ENCODE measurements around the gene SYT2.

- TF ChIP-seq OSR1 (CRISPR knock-in tag; IDR thresholded peaks at IDR 0.05): 0 out of 2 replicates have a peak, but pooled peaks have one; percentile 18
- TF ChIP-seq RARB (CRISPR knock-in tag; IDR thresholded peaks at IDR 0.05): no peak
- TF ChIP-seq ZNF8 (CRISPR knock-in tag; IDR thresholded peaks at IDR 0.05): no peak
- TF ChIP-seq CSDC2 (CRISPR knock-in tag; IDR thresholded peaks at IDR 0.05): 0 out of 2 replicates have a peak, but pooled peaks have one; percentile 40
- TF ChIP-seq CREB5 (CRISPR knock-in tag; IDR thresholded peaks at IDR 0.05; ENCODE audit: low read depth): no peak
- TF ChIP-seq, protein P1, sequence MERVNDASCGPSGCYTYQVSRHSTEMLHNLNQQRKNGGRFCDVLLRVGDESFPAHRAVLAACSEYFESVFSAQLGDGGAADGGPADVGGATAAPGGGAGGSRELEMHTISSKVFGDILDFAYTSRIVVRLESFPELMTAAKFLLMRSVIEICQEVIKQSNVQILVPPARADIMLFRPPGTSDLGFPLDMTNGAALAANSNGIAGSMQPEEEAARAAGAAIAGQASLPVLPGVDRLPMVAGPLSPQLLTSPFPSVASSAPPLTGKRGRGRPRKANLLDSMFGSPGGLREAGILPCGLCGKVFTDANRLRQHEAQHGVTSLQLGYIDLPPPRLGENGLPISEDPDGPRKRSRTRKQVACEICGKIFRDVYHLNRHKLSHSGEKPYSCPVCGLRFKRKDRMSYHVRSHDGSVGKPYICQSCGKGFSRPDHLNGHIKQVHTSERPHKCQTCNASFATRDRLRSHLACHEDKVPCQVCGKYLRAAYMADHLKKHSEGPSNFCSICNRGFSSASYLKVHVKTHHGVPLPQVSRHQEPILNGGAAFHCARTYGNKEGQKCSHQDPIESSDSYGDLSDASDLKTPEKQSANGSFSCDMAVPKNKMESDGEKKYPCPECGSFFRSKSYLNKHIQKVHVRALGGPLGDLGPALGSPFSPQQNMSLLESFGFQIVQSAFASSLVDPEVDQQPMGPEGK (CRISPR knock-in tag; IDR thresholded peaks at IDR 0.05; ENCODE audit: borderline replicate concordance): no peak; the same call in 1 of the 2 replicates
- TF ChIP-seq CSRNP3 (CRISPR knock-in tag; IDR thresholded peaks at IDR 0.05): no peak
- TF ChIP-seq PPARA (CRISPR knock-in tag; IDR thresholded peaks at IDR 0.05; ENCODE audit: borderline replicate concordance): no peak
- TF ChIP-seq ZFP30 (CRISPR knock-in tag; IDR thresholded peaks at IDR 0.05): no peak
- no peak for TF ChIP-seq ZNF565 (CRISPR knock-in tag; conservative IDR thresholded peaks at IDR 0.05; ENCODE audit: low read depth)
- TF ChIP-seq ESRRG (CRISPR knock-in tag; IDR thresholded peaks at IDR 0.05): no peak
- no peak for TF ChIP-seq TSHZ2 (CRISPR knock-in tag; IDR thresholded peaks at IDR 0.05)
Measured at GRCh38 chr1:202586018-202586821, 124.0 kb downstream of the SYT2 start.

Measured in SK-N-SH treated with all-trans-retinoic acid at 6 μM for 48 hours (cell line).